ENCODE results near the gene CD55. TPM values are rescaled to one million over a fixed set of nuclear protein-coding genes. Genes with fewer than 3 reads are reported as not detected.

Gene CD55
- total and polyA plus RNA-seq, 2 of the 13 experiments (the other 11 are each of a cell fraction or from before 2014, with no cell fraction given), result 6.0 to 56.0 TPM

GRCh38 chr1:207321079-207321789, at the start of gene CD55 (continued):
- TF ChIP-seq ZNF407 (CRISPR knock-in tag; IDR thresholded peaks at IDR 0.05; ENCODE audit: not compliant biosample characterization) (peak; percentile 25), ZNF878 (CRISPR knock-in tag; IDR thresholded peaks at IDR 0.05) (peak; percentile 74; the same call in 1 of the 2 replicates), ZNF496 (CRISPR knock-in tag; IDR thresholded peaks at IDR 0.05; ENCODE audit: insufficient replicate concordance) (no peak), ZSCAN31 (CRISPR knock-in tag; IDR thresholded peaks at IDR 0.05; ENCODE audit: low read depth) (peak; percentile 83; the same call in 1 of the 2 replicates), ZBTB20 (CRISPR knock-in tag; IDR thresholded peaks at IDR 0.05; ENCODE audit: borderline replicate concordance, low read depth) (peak; percentile 39; the same call in 1 of the 2 replicates), ZNF343 (CRISPR knock-in tag; IDR thresholded peaks at IDR 0.05) (0 out of 2 replicates have a peak, but pooled peaks have one; percentile 21), HOXA3 (CRISPR knock-in tag; IDR thresholded peaks at IDR 0.05) (peak; percentile 59; the same call in 1 of the 2 replicates), RXRA (CRISPR knock-in tag; IDR thresholded peaks at IDR 0.05) (peak; percentile 58; the same call in 1 of the 2 replicates), KAT8 (CRISPR knock-in tag; IDR thresholded peaks at IDR 0.05) (peak; percentile 45), ZSCAN21 (CRISPR knock-in tag; IDR thresholded peaks at IDR 0.05; ENCODE audit: borderline replicate concordance) (0 out of 2 replicates have a peak, but pooled peaks have one; percentile 30), RBAK (CRISPR knock-in tag; IDR thresholded peaks at IDR 0.05) (no peak), TOE1 (CRISPR knock-in tag; IDR thresholded peaks at IDR 0.05) (no peak), ZNF281 (CRISPR knock-in tag; IDR thresholded peaks at IDR 0.05; ENCODE audit: borderline replicate concordance) (peak; percentile 95)
